HEK293 (cell line): Measurements from ENCODE around the gene DMD.

Source experiments
- ATF2 ChIP-seq: fragments of 450-650 bp; formaldehyde crosslinking; IDR thresholded peaks from 2 replicates; pipeline ENCODE4 v1.5.1; 2016; ENCODE audit warnings: missing biosample characterization, missing genetic modification characterization, low read depth
- CTCF ChIP-seq: fragments of 450-650 bp; formaldehyde crosslinking; IDR thresholded peaks from 2 replicates; pipeline ENCODE4 v1.5.1; 2016; ENCODE audit warnings: missing biosample characterization, missing genetic modification characterization
- KLF9 ChIP-seq: fragments of 450-650 bp; formaldehyde crosslinking; IDR thresholded peaks from 2 replicates; pipeline ENCODE4 v1.5.1; 2016; ENCODE audit warnings: missing biosample characterization, missing genetic modification characterization, low read depth
- REST ChIP-seq: fragments of 450-650 bp; formaldehyde crosslinking; IDR thresholded peaks from 2 replicates; pipeline ENCODE4 v1.5.1; 2016; ENCODE audit warnings: missing biosample characterization, missing genetic modification characterization
- SP2 ChIP-seq: fragments of 450-650 bp; formaldehyde crosslinking; IDR thresholded peaks from 2 replicates; pipeline ENCODE4 v1.5.1; 2016; ENCODE audit warnings: missing biosample characterization, missing genetic modification characterization
- ZBTB17 ChIP-seq: fragments of 450-650 bp; formaldehyde crosslinking; IDR thresholded peaks from 2 replicates; pipeline ENCODE4 v1.5.1; 2016; ENCODE audit warnings: missing biosample characterization, missing genetic modification characterization
- ZBTB26 ChIP-seq: fragments of 450-650 bp; formaldehyde crosslinking; optimal IDR thresholded peaks from 2 replicates; pipeline ENCODE3; 2016; ENCODE audit warnings: missing biosample characterization, mild to moderate bottlenecking, missing genetic modification characterization
- ZNF140 ChIP-seq: fragments of 450-650 bp; formaldehyde crosslinking; IDR thresholded peaks from 2 replicates; pipeline ENCODE4 v1.5.1; 2016; ENCODE audit warnings: missing biosample characterization, missing genetic modification characterization
- ZNF174 ChIP-seq: fragments of 450-650 bp; formaldehyde crosslinking; IDR thresholded peaks from 2 replicates; pipeline ENCODE4 v1.5.0; 2017; ENCODE audit warnings: missing biosample characterization, mild to moderate bottlenecking, missing genetic modification characterization
- ZNF26 ChIP-seq: fragments of 450-650 bp; formaldehyde crosslinking; IDR thresholded peaks from 2 replicates; pipeline ENCODE4 v1.5.1; 2016; ENCODE audit warnings: missing biosample characterization, missing genetic modification characterization
- ZNF280D ChIP-seq: fragments of 450-650 bp; formaldehyde crosslinking; IDR thresholded peaks from 2 replicates; pipeline ENCODE4 v1.5.1; 2016; ENCODE audit warnings: missing biosample characterization, missing genetic modification characterization
- ZNF398 ChIP-seq: fragments of 450-650 bp; formaldehyde crosslinking; IDR thresholded peaks from 2 replicates; pipeline ENCODE4 v1.5.1; 2017; ENCODE audit warnings: missing biosample characterization, missing genetic modification characterization
- ZNF600 ChIP-seq: fragments of 450-650 bp; formaldehyde crosslinking; IDR thresholded peaks from 2 replicates; pipeline ENCODE4 v1.5.1; 2016; ENCODE audit warnings: missing biosample characterization, missing genetic modification characterization

- TF ChIP-seq CTCF (tag by site-specific recombination) (no peak), ATF2 (no peak), ZBTB17 (tag by site-specific recombination) (no peak), ZBTB26 (no peak), ZNF140 (tag by site-specific recombination) (no peak), ZNF174 (no peak), REST (no peak), SP2 (tag by site-specific recombination) (no peak), ZNF280D (tag by site-specific recombination) (no peak), KLF9 (tag by site-specific recombination) (no peak), ZNF600 (no peak), ZNF26 (no peak), ZNF398 (tag by site-specific recombination) (no peak)
Measured at GRCh38 chrX:32525234-32525633, 686.1 kb downstream of the DMD start.
